ENCODE data around the gene TAF1B.

TAF1B gene

DNA sequence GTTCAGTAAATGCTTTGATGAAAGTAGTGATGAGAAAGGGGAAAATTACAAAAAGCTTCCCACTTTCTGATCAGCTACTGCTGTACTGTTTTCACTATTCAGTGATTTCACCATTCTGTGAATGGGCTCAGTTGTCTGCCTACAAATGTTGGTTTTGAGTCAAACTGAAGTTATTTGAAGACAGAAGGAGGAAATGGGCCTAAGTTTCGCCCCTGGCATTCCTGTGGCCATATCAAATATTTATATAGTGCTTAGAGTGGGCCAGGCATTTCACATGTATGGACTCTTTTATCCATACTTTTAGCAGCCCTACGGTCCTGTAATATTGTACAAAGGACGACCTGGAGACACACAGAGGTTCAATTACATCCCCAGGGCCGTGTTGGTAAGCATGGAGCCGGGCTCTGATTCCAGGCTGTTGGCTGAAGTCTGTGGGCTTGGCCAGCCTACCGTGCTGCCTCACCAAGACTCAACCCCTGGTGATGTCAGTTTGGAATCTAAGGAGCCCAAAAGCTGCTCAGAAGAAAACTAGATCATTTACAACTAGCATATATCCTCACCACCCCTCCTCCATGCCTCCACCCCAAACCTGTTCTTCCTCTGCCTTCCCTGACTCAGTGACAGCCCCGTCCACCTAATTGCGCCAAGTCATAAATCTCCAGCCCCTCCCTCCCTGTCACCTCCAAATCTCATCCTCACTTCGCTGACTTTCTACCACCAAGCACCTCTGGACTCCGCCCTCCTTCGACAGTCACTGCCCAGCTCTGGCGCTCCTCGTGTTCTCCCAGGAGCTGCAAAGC, 98.1 kb downstream of the TAF1B start:
- TF ChIP-seq, protein P1, sequence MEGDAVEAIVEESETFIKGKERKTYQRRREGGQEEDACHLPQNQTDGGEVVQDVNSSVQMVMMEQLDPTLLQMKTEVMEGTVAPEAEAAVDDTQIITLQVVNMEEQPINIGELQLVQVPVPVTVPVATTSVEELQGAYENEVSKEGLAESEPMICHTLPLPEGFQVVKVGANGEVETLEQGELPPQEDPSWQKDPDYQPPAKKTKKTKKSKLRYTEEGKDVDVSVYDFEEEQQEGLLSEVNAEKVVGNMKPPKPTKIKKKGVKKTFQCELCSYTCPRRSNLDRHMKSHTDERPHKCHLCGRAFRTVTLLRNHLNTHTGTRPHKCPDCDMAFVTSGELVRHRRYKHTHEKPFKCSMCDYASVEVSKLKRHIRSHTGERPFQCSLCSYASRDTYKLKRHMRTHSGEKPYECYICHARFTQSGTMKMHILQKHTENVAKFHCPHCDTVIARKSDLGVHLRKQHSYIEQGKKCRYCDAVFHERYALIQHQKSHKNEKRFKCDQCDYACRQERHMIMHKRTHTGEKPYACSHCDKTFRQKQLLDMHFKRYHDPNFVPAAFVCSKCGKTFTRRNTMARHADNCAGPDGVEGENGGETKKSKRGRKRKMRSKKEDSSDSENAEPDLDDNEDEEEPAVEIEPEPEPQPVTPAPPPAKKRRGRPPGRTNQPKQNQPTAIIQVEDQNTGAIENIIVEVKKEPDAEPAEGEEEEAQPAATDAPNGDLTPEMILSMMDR (IDR thresholded peaks at IDR 0.05; ENCODE audit: control extremely low read depth, extremely low read depth, low read depth, missing control alignments), result no peak
- ChIA-PET POLR2A (no interaction called here), CTCF (interaction anchor here (1.1 to 2.8 kb wide), 3 partner anchors 17 to 128 kb away, joined by 3 to 14 read pairs (median 8); no protein-coding TSS in a partner anchor)
- DNase-seq (ENCODE audit: extremely low spot score), result no peak

DNA sequence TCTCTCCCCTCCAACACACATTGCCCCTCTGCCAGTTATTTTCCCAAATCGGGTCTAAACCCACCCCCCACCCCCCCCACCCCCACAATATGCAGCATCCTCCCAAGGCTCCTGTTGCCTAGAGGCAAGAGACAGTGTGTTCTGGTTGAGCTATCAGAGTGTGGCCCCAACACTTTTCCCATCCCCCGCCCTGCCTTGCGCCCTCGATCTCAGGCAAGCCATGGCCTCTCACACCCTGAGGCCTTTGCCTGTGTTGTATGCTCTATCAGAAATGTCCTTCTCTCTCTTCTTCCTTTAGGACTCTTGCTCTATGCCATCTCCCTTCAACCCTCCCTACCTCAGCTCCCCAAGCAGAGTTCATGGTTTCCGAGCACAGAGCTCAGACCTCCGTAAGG, 98.7 kb downstream of the TAF1B start:
- TF ChIP-seq, protein P1 (IDR thresholded peaks at IDR 0.05; ENCODE audit: control extremely low read depth, extremely low read depth, low read depth, missing control alignments), result no peak
- CTCF ChIA-PET, result interaction anchor here (0.7 to 2.8 kb wide), 3 partner anchors 43 to 128 kb away, joined by 3 to 14 read pairs (median 8); no protein-coding TSS in a partner anchor
- POLR2A ChIA-PET, result no interaction called here
- no peak for DNase-seq (ENCODE audit: extremely low spot score)

DNA sequence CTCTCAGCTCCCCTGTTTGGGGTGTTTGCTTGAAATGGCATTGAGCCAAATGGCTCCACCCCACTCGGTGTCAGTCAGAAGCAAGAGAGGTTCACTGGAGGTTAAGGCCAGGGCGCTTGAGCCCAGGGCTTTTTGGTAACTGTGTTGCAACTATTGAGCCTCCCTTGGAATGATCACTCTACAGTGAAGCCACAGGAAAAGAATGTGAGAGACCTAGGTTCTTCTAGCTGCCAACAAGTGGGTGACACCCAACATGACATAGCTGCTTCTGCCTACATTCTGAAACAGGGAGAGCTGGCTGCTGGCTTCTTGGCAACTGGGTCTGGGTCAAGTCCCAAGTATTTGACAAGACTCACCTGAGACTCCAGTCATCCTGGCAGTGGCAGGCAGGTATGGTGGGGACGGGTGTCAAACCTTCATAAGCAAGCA, 101.1 kb downstream of the TAF1B start:
- ChIA-PET CTCF (interaction anchor here (0.9 to 2.7 kb wide), 3 partner anchors 9 to 41 kb away, joined by 3 to 14 read pairs (median 6); no protein-coding TSS in a partner anchor), POLR2A (no interaction called here)
- TF ChIP-seq, protein P1 (IDR thresholded peaks at IDR 0.05; ENCODE audit: control extremely low read depth, extremely low read depth, low read depth, missing control alignments), result no peak
- DNase-seq (ENCODE audit: extremely low spot score), result no peak

DNA sequence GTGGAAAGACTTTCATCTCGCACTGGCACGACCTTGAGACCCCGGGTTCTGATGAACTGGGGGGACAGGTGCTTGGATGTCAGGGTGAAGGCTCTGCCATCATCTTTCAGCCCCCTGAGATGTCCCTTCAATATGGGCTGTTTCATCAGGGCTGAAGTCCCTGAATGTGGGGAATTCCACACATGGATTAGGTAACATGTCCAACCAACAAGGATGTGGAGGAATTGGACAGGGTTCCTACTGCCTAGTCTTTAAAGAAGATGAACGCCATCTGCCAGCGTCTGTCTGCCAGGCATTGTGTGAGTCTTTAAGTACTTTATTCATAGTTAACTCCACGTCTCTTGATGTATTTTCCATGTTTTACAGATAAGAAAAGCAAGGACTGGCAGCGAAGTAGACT, 102.3 kb downstream of the TAF1B start:
- no peak for DNase-seq (ENCODE audit: extremely low spot score)
- ChIA-PET POLR2A (no interaction called here), CTCF (interaction anchor here (1.6 kb wide), 1 partner anchor 39 kb away, joined by 6 read pairs; no protein-coding TSS in a partner anchor)
- TF ChIP-seq, protein P1 (IDR thresholded peaks at IDR 0.05; ENCODE audit: control extremely low read depth, extremely low read depth, low read depth, missing control alignments), result no peak

DNA sequence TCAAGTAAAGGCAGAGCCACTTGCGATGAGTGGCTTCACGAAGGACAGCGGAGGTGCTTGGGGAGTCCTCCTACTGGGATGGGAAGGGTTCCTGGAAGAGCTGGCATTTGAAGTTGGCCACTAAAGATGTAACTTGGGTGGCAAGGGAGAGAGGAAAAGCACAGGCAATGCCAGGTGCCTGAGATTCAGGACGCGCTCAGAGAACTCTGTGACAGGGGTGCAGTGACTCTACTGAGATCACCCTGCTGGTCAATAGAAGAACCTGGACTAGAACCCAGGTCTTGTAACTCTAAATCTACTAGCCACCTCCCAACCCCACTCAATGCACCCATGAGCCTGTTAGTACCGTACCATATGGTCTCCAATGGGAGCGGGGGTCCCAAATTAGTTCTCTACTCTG, 102.8 kb downstream of the TAF1B start:
- TF ChIP-seq, protein P1 (IDR thresholded peaks at IDR 0.05; ENCODE audit: control extremely low read depth, extremely low read depth, low read depth, missing control alignments), result no peak
- POLR2A ChIA-PET, result no interaction called here
- CTCF ChIA-PET, result no interaction called here
- no peak for DNase-seq (ENCODE audit: extremely low spot score)

DNA sequence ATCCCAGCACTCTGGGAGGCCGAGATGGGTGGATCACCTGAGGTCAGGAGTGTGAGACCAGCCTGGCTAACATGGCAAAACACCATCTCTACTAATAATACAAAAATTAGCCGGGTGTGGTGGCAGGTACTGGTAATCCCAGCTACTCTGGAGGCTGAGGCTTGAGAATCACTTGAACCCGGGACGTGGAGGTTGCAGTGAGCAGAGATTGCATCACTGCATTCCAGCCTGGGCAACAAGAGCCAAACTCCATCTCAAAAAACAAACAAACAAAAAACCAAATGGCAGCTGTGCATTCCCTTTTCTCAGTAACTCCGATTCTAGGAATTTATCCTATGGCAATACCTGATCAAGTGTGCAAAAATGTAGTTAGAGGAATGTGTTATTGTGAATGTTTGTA, 103.5 kb downstream of the TAF1B start:
- ChIA-PET CTCF (interaction anchor here (1.1 kb wide), 1 partner anchor 131 kb away, joined by 3 read pairs; no protein-coding TSS in a partner anchor), POLR2A (no interaction called here)
- DNase-seq (ENCODE audit: extremely low spot score), result no peak
- TF ChIP-seq, protein P1 (IDR thresholded peaks at IDR 0.05; ENCODE audit: control extremely low read depth, extremely low read depth, low read depth, missing control alignments), result no peak
